NCI-H128 (cell line): ENCODE results near the gene KRTAP5-4.
"Not testable (repeated sequence)": the region's sequence is repeated elsewhere in the genome, so short reads cannot be mapped to it uniquely, and the experiment has no call there.

Experiments used
- DNase-seq: peaks from one replicate; lab custom pipeline; 2025; ENCODE audit not compliant: unreplicated experiment; lab: John Stamatoyannopoulos, UW

Gene KRTAP5-4

GRCh38 chr11:1653541-1654387 lies 31.8 kb upstream of the KRTAP5-4 start:
- no peak for DNase-seq

GRCh38 chr11:1652771-1653540 lies 31.0 kb upstream of the KRTAP5-4 start:
- peak; percentile 41 for DNase-seq

GRCh38 chr11:1652442-1652770 lies 30.5 kb upstream of the KRTAP5-4 start:
- DNase-seq = no peak

GRCh38 chr11:1652026-1652425 lies 30.1 kb upstream of the KRTAP5-4 start:
- DNase-seq = no peak

- DNase-seq = no peak
These were observed 29.6 kb upstream of the KRTAP5-4 start for GRCh38 chr11:1651411-1651980.

- DNase-seq = no peak
These were observed 29.0 kb upstream of the KRTAP5-4 start for GRCh38 chr11:1650918-1651262.

GRCh38 chr11:1650034-1650917 lies 28.3 kb upstream of the KRTAP5-4 start:
- DNase-seq = peak; percentile 16

GRCh38 chr11:1648653-1649420 lies 26.9 kb upstream of the KRTAP5-4 start:
- peak; percentile 18 for DNase-seq

- no peak for DNase-seq
These were observed 26.1 kb upstream of the KRTAP5-4 start for GRCh38 chr11:1647901-1648652.

GRCh38 chr11:1646540-1646939 lies 24.6 kb upstream of the KRTAP5-4 start:
- not testable (repeated sequence) for DNase-seq

- no peak for DNase-seq
These were observed 23.5 kb upstream of the KRTAP5-4 start for GRCh38 chr11:1645357-1645821.

GRCh38 chr11:1644601-1645356 lies 22.8 kb upstream of the KRTAP5-4 start:
- no peak for DNase-seq

GRCh38 chr11:1643146-1643690 lies 21.3 kb upstream of the KRTAP5-4 start:
- no peak for DNase-seq

- no peak for DNase-seq
These were observed 20.6 kb upstream of the KRTAP5-4 start for GRCh38 chr11:1642288-1643145.

- no peak for DNase-seq
These were observed 19.2 kb upstream of the KRTAP5-4 start for GRCh38 chr11:1641096-1641495.

- DNase-seq = no peak
These were observed 18.4 kb upstream of the KRTAP5-4 start for GRCh38 chr11:1640076-1640946.

- DNase-seq = no peak
These were observed 17.7 kb upstream of the KRTAP5-4 start for GRCh38 chr11:1639666-1640065.
